Gastroesophageal sphincter (tissue), 3 donors: ENCODE data around the gene PSMB5.

ENCODE experiments used
- CTCF ChIP-seq, 4 experiments: fragments of 200-600 bp in 2 of 4; fragments of 450-650 bp in 2 of 4; sonication (generic) in 1 of 4; IDR thresholded peaks; one replicate each; pipeline ENCODE4 v1.5.1; 2017 to 2019; ENCODE audit warnings: antibody characterized with exemption in 4 of 4, mild to moderate bottlenecking in 2 of 4, moderate library complexity in 2 of 4
- EP300 ChIP-seq: sonication (generic); formaldehyde crosslinking; IDR thresholded peaks from one replicate; pipeline ENCODE4 v1.6.1; 2017; ENCODE audit warnings: antibody characterized with exemption, mild to moderate bottlenecking
- POLR2A ChIP-seq, 2 donors: fragments of 450-650 bp; IDR thresholded peaks; one replicate each; pipeline ENCODE4 v1.6.1; 2017; ENCODE audit warnings: antibody characterized with exemption in 2 of 2, mild to moderate bottlenecking in 2 of 2, moderate library complexity in 1 of 2

DNA sequence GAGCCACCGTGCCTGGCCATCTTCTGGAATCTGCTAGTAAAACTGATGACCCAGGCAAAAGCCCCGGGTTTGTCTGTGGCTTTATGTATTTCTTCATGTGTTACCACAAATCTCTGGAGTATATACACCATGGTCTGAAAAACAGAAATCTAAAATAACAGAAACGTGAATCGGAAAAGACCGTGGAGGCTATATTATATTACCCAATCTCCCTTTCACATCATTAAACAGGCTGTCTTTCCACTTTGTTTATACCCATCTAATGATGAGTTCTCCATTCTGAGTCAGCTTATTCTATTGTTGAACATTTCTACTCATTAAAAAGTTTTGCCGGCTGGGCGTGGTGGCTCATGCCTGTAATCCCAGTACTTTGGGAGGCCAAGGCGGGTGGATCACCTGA lies 42.8 kb downstream of the PSMB5 start:
- TF ChIP-seq CTCF (IDR thresholded peaks at IDR 0.05), result no peak
- no peak for TF ChIP-seq POLR2A (IDR thresholded peaks at IDR 0.05)
- no peak for TF ChIP-seq EP300
